AG20443 (cell line): ENCODE results near the gene MED25.
"Not testable (repeated sequence)": the region's sequence is repeated elsewhere in the genome, so short reads cannot be mapped to it uniquely, and the experiment has no call there.

Source experiments
- DNase-seq: peaks from one replicate; pipeline ENCODE4 v3.0.0; 2012; ENCODE audit warnings: low spot score, mixed read lengths

The MED25 gene

GRCh38 chr19:49816590-49816989 lies 1.5 kb upstream of the MED25 start:
- DNase-seq = no peak

GRCh38 chr19:49818649-49819370 lies 721 bp downstream of the MED25 start:
- DNase-seq = no peak

- DNase-seq = not testable (repeated sequence)
These were observed 1.5 kb downstream of the MED25 start for GRCh38 chr19:49819452-49820115.

- DNase-seq = no peak
These were observed 2.0 kb downstream of the MED25 start for GRCh38 chr19:49820125-49820524.

- no peak for DNase-seq
These were observed 5.4 kb downstream of the MED25 start for GRCh38 chr19:49823472-49823871.

- no peak for DNase-seq
These were observed 6.6 kb downstream of the MED25 start for GRCh38 chr19:49824662-49825061.

GRCh38 chr19:49827034-49827433 lies 8.9 kb downstream of the MED25 start:
- no peak for DNase-seq

- no peak for DNase-seq
These were observed 11.1 kb downstream of the MED25 start for GRCh38 chr19:49829200-49829599.

GRCh38 chr19:49829721-49830120 lies 11.6 kb downstream of the MED25 start:
- DNase-seq = no peak

GRCh38 chr19:49830766-49831165 lies 12.7 kb downstream of the MED25 start:
- DNase-seq = no peak

- no peak for DNase-seq
These were observed 13.5 kb downstream of the MED25 start for GRCh38 chr19:49831592-49831991.

- no peak for DNase-seq
These were observed 14.5 kb downstream of the MED25 start for GRCh38 chr19:49832556-49832955.

- DNase-seq = no peak
These were observed 15.5 kb downstream of the MED25 start for GRCh38 chr19:49833599-49833998.

- DNase-seq = no peak
These were observed 17.5 kb downstream of the MED25 start for GRCh38 chr19:49835562-49835961.

GRCh38 chr19:49836176-49837008 lies 18.3 kb downstream of the MED25 start:
- DNase-seq = no peak

- DNase-seq = no peak
These were observed 18.9 kb downstream of the MED25 start for GRCh38 chr19:49837009-49837310.

GRCh38 chr19:49837425-49837824 lies 19.3 kb downstream of the MED25 start:
- DNase-seq = no peak

- no peak for DNase-seq
These were observed 20.9 kb downstream of the MED25 start for GRCh38 chr19:49838885-49839588.

GRCh38 chr19:49839713-49840112 lies 21.6 kb downstream of the MED25 start:
- DNase-seq = no peak

- DNase-seq = no peak
These were observed 22.2 kb downstream of the MED25 start for GRCh38 chr19:49840321-49840720.

- DNase-seq = no peak
These were observed 22.7 kb downstream of the MED25 start for GRCh38 chr19:49840736-49841249.

GRCh38 chr19:49843265-49843664 lies 25.2 kb downstream of the MED25 start:
- no peak for DNase-seq
